Activated CD4-positive, alpha-beta T cell treated with anti-CD3 and anti-CD28 coated beads, Interleukin-2, amount 50 U/mL, for 16 hours (primary cell): ENCODE data around the gene FLT1.

Experiments used
- DNase-seq: peaks from one replicate; pipeline ENCODE4 v3.0.0-alpha.2; 2020

The FLT1 gene

DNA sequence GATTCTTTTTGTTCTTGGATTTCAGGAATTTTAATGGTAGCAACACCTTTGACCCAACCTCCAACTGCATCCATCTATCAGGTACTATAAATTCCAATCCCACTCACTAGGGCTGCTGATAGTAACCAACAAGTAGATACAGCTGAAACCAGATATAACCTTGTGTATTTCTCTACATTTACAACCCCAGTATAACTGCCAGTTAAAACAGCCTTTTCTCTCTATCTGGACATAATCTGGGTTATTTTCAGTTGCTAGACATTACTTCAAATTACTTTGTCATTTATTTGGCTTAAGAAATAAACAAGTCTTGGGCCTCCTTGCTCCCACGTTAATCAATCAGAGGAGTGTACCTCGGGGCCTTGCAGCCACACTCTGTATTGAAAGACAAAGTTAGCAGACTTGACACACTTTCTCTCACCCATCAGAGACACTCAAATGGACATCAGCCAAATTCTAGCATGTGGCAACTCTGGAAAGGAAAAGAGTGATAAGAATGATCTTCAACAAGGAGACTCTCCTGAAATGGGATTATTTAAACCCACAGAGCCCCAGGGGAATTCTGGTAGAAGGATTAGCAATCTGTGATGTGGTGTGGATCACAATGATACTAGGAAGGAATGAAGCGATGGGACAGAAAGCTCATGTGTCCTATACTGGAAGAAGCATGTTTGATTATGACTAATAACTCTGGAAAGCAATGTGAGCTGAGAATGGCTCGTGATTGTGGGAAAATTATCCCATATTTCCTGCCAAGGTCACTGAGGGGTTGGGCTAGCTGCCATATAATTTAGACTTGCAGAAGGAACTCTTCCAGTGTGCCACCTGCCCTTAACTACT, 157.5 kb downstream of the FLT1 start:
- no peak for DNase-seq

DNA sequence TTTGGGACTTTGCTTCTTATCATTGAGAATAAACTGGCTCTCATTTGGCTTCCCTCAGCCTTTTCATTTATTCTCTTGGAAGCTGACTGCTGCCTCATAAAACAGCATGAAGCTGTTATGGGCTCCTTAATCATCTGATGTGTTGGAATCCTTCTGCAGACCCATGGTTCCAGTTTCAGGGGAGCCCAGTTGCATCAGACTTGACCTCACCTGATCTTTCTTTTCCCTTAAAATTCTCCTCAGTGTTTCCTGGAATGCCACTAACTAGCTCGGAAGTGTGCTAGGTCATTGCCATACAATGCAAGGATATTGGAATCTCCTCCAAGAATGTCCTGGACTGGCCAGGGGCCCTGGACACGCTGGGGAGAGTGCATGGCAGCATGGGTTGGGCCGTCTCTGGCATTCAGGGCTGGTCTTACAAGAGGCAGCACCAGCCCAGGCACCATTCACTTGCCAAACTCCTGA, 158.7 kb downstream of the FLT1 start:
- no peak for DNase-seq

- DNase-seq, result no peak
These were observed 161.6 kb downstream of the FLT1 start for GRCh38 chr13:28333204-28333881.

GRCh38 chr13:28329395-28330158, 165.4 kb downstream of the FLT1 start:
- DNase-seq, result no peak

GRCh38 chr13:28328271-28328607, 166.7 kb downstream of the FLT1 start:
- no peak for DNase-seq

- no peak for DNase-seq
These were observed 167.3 kb downstream of the FLT1 start for GRCh38 chr13:28327373-28328270.

DNA sequence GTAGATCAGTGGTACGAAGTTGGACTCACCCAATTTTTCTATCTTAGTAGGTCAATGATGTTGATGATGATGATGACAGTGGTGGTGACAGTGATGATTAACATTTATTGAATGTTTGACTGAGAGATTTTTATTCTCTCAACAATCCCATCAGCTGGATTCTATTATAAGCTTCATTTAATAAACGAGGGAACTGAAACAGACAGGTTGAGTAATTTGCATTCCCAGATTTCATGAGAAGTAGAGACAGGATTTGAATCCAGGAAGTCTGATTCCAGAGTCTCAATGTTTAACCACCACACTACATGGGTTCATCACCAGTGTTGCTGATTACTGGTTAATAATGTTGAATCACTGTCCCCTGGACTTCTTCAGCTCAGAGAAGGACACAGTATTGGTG, 168.9 kb downstream of the FLT1 start:
- no peak for DNase-seq

GRCh38 chr13:28325022-28325421, 169.9 kb downstream of the FLT1 start:
- no peak for DNase-seq

DNA sequence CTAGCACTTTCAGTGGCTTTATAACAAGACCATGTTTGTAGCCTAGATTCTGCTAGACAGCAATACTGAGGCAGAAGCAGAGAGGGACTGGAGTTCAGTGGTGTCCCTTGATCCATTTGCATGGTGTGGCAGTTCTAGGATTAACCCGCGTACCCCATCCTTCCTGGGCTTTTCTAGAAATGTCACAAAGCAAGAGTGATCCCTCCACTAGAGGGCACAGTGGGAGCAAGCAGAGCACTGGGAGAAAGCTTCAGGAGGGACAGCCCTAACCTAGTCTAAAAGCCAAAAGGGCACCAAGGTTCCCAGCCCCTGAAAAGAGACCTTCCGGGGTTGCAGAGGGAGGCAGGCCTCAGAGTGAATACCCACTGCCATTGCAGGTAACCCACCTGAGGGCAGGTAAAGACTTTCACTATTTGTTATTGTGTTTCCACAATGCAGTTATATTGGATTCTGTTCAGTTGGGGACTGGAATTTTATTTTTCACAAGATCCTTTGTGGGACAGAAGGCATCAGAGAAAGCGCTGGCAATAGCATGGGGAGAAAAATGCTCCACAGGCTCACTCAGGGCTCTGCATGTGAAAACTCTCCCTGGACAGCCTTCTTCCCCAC, 170.6 kb downstream of the FLT1 start:
- peak; percentile 67 for DNase-seq

GRCh38 chr13:28322256-28322905, 172.5 kb downstream of the FLT1 start:
- DNase-seq, result no peak

- DNase-seq, result no peak
These were observed 173.2 kb downstream of the FLT1 start for GRCh38 chr13:28321756-28322155.

DNA sequence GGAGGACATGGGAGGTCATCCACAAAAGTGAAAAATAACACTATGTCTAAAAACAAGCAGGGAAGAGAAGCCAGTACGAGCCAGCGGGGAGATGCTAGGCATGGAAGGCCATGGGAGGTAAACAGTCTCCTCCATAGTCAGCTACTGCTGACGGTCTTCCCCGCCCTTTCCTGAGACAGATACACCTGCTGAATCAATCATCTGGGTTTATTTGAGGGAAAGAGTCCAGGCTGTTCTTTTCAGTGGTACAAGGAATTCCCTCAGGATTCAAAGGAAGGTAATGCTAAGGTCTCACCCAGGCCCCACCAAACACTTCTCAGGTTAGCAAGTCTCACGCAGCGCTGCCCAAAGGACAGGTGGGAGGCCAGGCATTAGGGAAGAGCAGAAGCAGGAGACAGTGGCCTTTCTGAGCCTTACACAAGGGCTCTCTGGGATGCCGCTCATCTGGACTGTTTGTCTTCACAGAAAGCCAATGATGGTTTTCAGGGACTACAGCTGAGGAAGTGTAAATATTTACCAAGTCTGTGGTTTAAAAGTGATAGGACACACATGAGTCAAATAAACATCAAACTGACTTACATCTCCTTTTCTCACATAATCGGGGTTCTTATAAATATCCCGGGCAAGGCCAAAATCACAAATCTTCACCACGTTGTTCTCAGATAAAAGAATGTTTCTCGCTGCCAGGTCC, 173.9 kb downstream of the FLT1 start:
- no peak for DNase-seq

GRCh38 chr13:28320209-28320608, 174.7 kb downstream of the FLT1 start:
- DNase-seq, result no peak

GRCh38 chr13:28319528-28319927, 175.4 kb downstream of the FLT1 start:
- DNase-seq, result no peak

DNA sequence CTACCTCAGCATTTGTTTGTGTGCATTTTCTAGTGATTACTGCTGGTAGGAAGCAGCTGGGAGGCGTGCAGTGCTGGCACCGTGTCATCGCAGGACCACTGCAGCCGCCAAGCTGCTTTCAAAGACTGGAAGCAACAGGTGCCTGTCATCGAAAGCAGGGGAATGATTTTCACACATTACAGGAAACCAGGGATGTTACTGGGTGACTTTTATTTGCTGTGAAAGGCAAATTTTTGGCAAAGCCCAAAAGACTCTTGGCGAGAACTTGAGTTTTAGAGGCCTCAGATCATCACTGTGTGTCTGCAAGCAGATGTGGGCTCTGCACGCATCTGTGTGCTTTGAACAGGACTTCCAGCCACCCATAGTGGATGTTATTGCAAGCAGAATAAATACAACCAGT, 176.4 kb downstream of the FLT1 start:
- no peak for DNase-seq

GRCh38 chr13:28316836-28317235, 178.1 kb downstream of the FLT1 start:
- DNase-seq, result no peak

DNA sequence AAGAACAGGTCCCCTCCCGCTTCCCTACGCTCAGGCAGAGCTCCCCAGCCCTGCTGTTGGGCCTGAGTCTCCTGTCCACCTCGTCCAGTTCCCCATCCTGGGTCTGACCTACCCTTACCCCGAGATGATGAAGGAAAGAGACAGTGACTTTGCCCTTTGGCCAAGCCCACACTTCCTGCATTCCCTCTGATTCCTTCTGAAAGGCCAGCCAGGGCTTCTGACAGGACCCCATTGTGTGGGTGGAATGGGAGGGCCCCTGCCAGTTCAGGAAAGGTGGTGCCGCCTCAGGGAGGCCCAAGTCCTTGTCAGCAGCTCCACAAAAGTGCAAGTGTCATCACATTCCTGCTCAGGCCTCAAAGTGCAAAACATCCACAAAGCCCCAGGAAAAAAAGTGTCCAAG, 178.8 kb downstream of the FLT1 start:
- no peak for DNase-seq

GRCh38 chr13:28314879-28315278, 180.0 kb downstream of the FLT1 start:
- no peak for DNase-seq

- DNase-seq, result peak; percentile 25
These were observed 181.3 kb downstream of the FLT1 start for GRCh38 chr13:28313579-28313978.

DNA sequence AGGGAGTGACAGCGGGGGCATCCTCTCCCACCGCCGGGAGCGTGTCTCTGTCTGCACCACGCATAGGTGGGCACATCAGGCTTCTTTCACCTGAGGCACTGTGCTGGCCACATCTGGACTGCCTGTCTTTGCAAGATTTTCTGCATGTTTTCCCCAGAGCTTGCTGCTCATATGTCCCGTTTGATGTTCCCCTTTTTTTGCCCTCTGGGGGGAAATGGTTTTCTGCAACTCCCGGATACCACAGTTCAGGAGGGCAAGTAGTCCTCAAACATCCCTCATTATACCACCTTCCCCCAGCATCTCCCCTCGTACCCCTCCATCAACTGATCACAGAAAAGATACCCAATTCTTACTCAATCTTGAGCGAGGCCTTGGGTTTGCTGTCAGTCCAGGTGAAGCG, 188.6 kb downstream of the FLT1 start:
- DNase-seq, result no peak

DNA sequence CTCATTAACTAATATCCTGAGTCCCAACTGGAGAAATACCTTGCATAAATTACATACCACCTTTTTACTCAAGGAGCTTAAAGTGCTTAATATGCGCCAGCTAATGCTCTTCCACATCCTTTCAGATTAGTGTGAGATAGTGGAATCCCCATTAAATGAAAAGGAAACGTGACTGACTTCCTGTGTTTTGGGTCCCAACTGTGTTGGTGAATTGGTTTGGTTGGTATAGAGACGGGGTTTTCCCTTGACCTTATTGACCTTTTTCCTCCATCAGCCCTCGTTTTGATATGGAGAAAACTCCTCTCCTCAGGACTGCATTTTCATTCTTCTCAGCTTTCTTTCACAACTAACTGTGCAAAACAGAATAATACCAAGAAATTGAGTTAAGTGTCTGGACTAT, 193.1 kb downstream of the FLT1 start:
- no peak for DNase-seq
